Cardiac muscle cell (in vitro differentiated cells and primary cell): ENCODE results near the gene VEGFB. TPM values are rescaled to one million over a fixed set of nuclear protein-coding genes. Genes with fewer than 3 reads are reported as not detected.

Experiments
- DNase-seq, 2 donors: peaks; one replicate each; pipeline versions ENCODE4 v3.0.0 to v3.0.0-alpha.2; 2010 to 2017; ENCODE audit warnings: low read depth in 1 of 2, low spot score in 1 of 2
- H3K27ac ChIP-seq: fragments of 200-600 bp; sonication (generic); 2 replicates; pipeline ENCODE4 v1.5.1; 2016
- H3K27me3 ChIP-seq: fragments of 200-600 bp; sonication (generic); 2 replicates; pipeline ENCODE4 v1.6.0; 2016; ENCODE audit warnings: control low read depth
- H3K36me3 ChIP-seq: fragments of 200-600 bp; sonication (generic); 2 replicates; pipeline ENCODE4 v1.5.1; 2016; ENCODE audit warnings: control low read depth
- H3K4me1 ChIP-seq: fragments of 200-600 bp; sonication (generic); 2 replicates; pipeline ENCODE4 v1.8.1; 2017; ENCODE audit warnings: low read depth, mild to moderate bottlenecking, mixed run types
- H3K4me3 ChIP-seq: fragments of 200-600 bp; sonication (generic); 2 replicates; pipeline ENCODE4 v1.5.1; 2016; ENCODE audit warnings: mild to moderate bottlenecking
- H3K9me3 ChIP-seq: fragments of 200-600 bp; sonication (generic); 2 replicates; pipeline ENCODE4 v1.5.1; 2017; ENCODE audit warnings: low read depth, mild to moderate bottlenecking, control low read depth
- polyA plus RNA-seq: library from polyadenylated mRNA; unstranded; fragments of >200 nt; fragmentation: Nextera tagmentation; extraction: Ambion mirVana; gene quantifications from 2 replicates; pipeline ENCODE4 v1.2.1, GENCODE V29; 2016
- total RNA-seq: library from RNA; depleted of rRNA; stranded (reverse); fragments of >200 nt; gene quantifications from 2 replicates; pipeline ENCODE4 v1.2.3, GENCODE V29; 2016
- TF ChIP-seq, protein P1 (sequence below): IDR thresholded peaks from 2 replicates; pipeline ENCODE4 v1.5.1; 2012; ENCODE audit warnings: low read depth, mild to moderate bottlenecking, low read length

Gene VEGFB
- total and polyA plus RNA-seq, 2 experiments from 2014 or later, result 162 to 199 TPM

DNA sequence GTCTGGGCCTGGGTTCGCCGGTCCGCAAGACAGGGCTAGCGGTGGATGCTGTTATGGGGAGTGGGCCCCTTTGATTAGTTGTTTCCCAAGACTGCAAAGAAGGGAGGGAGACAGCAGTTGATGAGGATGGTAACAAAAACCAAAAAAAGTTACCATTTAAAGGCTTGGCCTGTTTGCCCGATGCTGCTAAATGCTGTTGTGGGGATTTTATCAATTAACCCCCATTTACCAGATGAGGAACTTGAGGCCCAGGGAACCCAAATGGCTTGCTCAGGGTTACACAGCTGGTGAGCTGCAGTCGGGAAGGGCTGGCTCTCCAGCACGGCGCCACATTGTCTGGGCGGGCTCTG lies 11.8 kb upstream of the VEGFB start:
- TF ChIP-seq, protein P1, sequence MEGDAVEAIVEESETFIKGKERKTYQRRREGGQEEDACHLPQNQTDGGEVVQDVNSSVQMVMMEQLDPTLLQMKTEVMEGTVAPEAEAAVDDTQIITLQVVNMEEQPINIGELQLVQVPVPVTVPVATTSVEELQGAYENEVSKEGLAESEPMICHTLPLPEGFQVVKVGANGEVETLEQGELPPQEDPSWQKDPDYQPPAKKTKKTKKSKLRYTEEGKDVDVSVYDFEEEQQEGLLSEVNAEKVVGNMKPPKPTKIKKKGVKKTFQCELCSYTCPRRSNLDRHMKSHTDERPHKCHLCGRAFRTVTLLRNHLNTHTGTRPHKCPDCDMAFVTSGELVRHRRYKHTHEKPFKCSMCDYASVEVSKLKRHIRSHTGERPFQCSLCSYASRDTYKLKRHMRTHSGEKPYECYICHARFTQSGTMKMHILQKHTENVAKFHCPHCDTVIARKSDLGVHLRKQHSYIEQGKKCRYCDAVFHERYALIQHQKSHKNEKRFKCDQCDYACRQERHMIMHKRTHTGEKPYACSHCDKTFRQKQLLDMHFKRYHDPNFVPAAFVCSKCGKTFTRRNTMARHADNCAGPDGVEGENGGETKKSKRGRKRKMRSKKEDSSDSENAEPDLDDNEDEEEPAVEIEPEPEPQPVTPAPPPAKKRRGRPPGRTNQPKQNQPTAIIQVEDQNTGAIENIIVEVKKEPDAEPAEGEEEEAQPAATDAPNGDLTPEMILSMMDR, result no peak
- Histone ChIP-seq H3K27me3 (no peaks in the 10 kb centered on the region), H3K27ac (peak overlapping the region; percentile 14), H3K36me3 (peaks cover 4% of the 10 kb centered on the region), H3K4me1 (peaks cover 14% of the 10 kb centered on the region), H3K4me3 (no peak overlapping the region), H3K9me3 (no peaks in the 10 kb centered on the region)
- DNase-seq, result no peak

DNA sequence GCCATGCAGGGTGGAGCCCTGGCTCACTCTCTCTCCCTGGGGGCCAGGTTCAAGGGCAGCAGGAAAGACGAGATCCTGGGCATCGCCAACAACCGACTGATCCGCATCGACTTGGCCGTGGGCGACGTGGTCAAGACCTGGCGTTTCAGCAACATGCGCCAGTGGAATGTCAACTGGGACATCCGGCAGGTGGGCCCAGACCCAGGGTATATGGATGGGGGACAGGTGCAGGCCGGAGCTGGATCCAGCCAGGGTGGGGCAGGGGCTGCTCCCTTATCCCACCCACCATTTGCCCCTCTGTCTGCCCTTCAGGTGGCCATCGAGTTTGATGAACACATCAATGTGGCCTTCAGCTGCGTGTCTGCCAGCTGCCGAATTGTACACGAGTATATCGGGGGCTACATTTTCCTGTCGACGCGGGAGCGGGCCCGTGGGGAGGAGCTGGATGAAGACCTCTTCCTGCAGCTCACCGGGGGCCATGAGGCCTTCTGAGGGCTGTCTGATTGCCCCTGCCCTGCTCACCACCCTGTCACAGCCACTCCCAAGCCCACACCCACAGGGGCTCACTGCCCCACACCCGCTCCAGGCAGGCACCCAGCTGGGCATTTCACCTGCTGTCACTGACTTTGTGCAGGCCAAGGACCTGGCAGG lies 11.3 kb upstream of the VEGFB start:
- H3K27ac ChIP-seq, result peak overlapping the region; percentile 23
- H3K4me3 ChIP-seq, result no peak overlapping the region
- no peaks in the 10 kb centered on the region for H3K9me3 ChIP-seq
- peaks cover 14% of the 10 kb centered on the region for H3K4me1 ChIP-seq
- no peak for DNase-seq
- H3K36me3 ChIP-seq, result peaks cover 4% of the 10 kb centered on the region
- TF ChIP-seq, protein P1, result no peak
- no peaks in the 10 kb centered on the region for H3K27me3 ChIP-seq

DNA sequence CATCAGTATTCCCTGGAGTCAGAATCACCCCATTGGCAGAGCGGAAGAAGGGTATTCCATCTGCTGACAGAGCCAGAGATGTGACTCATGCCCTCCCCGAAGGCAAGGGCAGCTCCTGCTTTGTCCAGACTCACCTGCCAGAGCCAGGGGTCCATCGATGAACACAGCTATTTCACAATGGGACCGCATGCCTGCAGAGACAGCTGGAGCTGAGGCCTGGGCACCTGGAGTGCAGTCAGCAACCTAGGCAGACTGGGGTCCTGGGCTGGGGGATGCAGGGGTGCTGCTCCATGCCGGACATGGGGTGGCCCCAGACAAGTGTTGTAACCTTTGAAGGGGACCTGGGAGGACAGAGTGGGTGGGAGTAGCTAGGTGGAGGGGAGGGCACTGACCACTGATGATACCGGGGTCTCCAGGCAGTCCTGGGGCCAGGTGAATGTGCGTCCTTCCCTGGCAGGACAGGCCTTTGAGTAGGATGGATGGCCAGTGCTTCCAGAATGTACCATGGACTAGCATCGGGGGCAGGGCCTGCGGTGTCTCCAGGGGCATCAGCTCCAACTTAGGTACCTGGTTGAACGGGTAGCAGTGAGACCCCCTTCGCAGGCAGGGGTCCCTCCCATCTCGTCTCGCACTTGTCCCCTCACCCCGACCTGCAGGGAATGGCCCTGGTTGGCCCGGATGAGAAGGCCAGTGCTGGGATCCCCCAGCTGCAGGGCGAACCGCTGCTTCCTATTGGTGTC lies 10.1 kb upstream of the VEGFB start:
- H3K4me3 ChIP-seq, result no peak overlapping the region
- no peaks in the 10 kb centered on the region for H3K9me3 ChIP-seq
- peaks cover 4% of the 10 kb centered on the region for H3K36me3 ChIP-seq
- H3K27ac ChIP-seq, result no peak overlapping the region
- no peaks in the 10 kb centered on the region for H3K27me3 ChIP-seq
- TF ChIP-seq, protein P1, result no peak
- H3K4me1 ChIP-seq, result peaks cover 14% of the 10 kb centered on the region
- no peak for DNase-seq

DNA sequence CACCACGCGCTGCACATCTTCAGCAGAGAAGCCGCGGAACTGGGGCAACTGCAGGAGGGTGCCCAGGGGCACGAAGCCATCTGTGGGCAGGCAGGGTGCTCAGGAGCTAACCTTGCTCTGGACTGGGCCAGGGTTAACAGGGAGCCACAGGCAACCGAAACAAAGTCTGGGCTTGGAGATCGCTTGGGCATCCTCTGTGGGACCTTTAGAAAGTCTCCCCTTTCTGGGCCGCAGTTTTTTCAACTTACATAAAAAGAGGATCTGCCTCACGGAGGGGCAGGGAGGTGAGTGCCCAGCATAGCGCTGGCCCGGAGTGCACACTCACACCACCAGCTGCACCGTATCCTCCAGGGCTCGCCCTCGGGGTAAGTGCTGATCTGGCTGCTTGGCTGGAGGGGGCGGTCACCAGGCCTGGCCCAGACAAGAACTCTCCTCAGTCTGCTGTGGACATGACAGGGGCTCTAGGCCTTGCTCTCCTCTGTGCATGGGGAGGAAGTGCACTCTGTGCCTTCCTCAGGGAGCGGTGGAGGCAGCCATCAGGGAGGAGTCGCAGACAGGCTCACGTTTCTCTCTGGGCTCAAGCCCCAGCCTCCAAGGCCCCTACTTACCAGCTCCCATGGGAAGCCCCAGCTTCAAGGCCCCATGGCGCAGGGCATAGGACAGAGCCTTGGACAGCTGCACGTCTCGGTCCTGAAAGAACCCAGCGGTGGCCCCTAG lies 9.3 kb upstream of the VEGFB start:
- no peaks in the 10 kb centered on the region for H3K27me3 ChIP-seq
- no peak for DNase-seq
- peak overlapping the region; percentile 65 for H3K27ac ChIP-seq
- peaks cover 20% of the 10 kb centered on the region for H3K4me1 ChIP-seq
- peaks cover 4% of the 10 kb centered on the region for H3K36me3 ChIP-seq
- no peaks in the 10 kb centered on the region for H3K9me3 ChIP-seq
- H3K4me3 ChIP-seq, result peak overlapping the region; percentile 68
- TF ChIP-seq, protein P1, result no peak

DNA sequence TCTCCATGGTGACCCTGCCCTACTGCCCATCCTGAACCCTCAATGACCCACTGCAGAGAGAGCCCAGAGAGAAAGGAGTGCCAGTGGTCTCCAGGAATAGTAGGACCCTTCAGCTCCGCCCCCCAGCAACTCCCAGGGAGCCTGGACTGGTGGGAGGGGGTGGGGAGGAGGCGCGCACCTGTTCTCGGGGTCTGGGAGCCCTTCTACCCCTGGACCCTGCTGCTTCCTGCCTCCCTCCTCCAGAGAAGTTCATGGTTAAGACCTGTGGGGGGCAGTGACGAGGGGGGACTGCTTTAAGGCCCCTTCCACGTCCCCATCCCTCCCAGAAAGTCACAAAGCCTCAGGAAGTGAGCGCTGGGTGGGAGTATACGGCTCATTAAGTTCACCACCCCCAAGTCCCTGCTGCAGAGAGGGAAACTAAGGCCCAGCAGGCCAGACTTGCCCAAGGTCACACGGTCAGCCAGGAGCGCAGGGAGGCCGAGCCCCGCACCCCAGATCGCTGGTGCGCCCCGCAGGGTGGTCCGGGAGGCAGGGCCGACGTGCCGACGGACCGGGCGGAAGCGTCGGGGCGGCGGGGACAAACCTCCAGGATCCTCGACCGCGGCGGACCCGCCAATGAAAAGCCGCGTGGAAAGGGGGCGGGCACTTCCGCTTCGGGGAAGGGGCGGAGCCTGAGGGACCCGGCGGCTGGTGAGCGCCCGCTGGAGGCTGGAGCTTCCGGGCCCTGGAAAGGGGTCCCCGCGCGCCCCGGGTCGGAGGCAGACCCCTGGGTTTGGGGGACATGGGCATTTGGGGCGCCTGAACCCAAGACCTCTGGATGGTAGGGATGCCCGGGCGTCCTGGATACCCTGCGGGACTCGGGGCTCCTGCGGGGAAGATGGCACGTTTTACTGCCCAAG lies 8.5 kb upstream of the VEGFB start, which contains the start of the genes NUDT22 and TRPT1:
Gene NUDT22 (plus strand): TSS at position 667 of the 899 bp plus-strand sequence. CDS start 379 bp downstream, outside the sequence.
Gene TRPT1 (minus strand): TSS at position 579 of the 899 bp plus-strand sequence. CDS start 326 bp downstream, at position 253.
- Histone ChIP-seq H3K27ac (peak within 1 kb of the TSS; percentile 65), H3K36me3 (peaks cover 4% of the 10 kb centered on the region), H3K27me3 (no peaks in the 10 kb centered on the region), H3K4me3 (peak within 1 kb of the TSS; percentile 68), H3K9me3 (no peaks in the 10 kb centered on the region), H3K4me1 (peaks cover 20% of the 10 kb centered on the region)
- DNase-seq, result peak; percentile 80 to 91
- TF ChIP-seq, protein P1, result peak; percentile 24
